Epidermal melanocyte (primary cell): Measurements from ENCODE around the gene BRSK1.
A peak's percentile ranks its signal among the peaks of the same experiment; 100 is the strongest.

Experiments used
- DNase-seq: peaks from one replicate; pipeline ENCODE4 v3.0.0; 2011; ENCODE audit warnings: low spot score; ENCODE audit not compliant: insufficient read length

The BRSK1 gene

GRCh38 chr19:55352549-55353145 lies 68.8 kb downstream of the BRSK1 start:
- DNase-seq = no peak

DNA sequence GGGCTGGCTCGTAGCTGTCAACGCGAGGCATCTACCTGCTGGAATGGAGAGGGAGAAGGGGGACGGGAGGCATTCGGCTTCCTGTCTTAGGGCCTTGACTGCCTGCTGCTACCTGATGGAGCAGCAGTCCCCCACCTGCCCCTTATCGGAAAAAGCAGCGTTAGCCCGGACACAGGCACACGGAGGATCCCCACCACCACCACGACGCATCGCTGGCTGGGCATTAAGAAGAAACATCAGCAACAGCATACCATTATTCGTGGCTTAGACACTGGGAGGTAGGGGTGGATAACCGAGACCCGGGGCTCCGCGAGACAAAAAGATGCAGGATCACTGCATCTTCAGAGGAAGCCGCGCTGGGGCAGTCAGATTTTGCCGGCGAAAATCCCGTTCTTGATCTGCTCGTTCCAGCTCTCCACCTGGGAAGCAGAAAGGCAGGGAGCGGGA lies 69.6 kb downstream of the BRSK1 start:
- no peak for DNase-seq

DNA sequence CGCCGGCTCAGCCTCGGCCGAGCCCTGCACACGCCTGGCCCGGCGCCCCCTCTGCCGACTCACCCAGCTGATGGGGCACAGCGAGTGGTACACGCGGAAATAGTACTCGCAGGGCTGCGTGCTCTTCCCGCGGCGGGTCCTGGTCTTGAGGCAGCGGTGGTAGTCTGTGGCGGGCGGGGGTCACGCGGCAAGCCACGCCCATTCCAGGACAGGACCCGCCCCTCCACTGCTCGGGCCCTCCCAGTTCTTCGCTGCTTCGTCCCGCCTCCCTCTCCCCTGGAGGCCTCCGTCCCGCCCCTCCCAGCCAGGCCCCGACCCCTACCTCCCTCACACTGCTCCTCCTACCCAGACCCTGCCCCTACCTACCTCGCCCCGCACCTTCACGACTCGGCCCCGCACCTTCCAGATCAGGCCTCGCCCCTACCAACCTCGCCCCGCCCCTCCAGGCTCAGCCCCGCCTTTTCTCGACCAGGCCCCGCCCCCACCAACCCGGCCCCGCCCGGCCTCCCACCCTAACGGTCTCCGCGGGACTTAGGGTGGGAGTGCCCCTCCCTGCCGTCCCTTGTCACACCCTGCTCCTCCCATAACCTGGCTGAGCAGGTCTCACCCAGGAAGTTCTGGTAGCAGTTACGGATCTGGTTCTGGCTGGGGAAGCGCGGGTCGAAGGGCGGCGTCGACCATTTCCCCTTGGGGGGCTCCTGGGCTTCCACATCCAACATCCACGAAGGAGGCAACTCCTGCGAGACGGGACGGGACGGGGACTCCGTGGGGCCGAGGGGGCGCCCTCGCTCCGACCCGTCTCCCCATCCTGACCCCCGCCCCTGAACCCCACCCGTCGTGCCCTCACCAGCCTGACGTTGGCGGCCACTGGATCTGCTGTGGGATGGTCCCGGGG lies 70.3 kb downstream of the BRSK1 start:
- DNase-seq = peak; percentile 93

- DNase-seq = no peak
Measured at GRCh38 chr19:55354698-55355212, 71.0 kb downstream of the BRSK1 start, which contains the start of gene COX6B2. COX6B2 (minus strand) TSS chr19:55354719; CDS start chr19:55354521, 198 bp downstream.

- DNase-seq = no peak
Measured at GRCh38 chr19:55355213-55355821, 71.5 kb downstream of the BRSK1 start.

- DNase-seq = no peak
Measured at GRCh38 chr19:55358493-55358892, 74.7 kb downstream of the BRSK1 start.

- DNase-seq = no peak
Measured at GRCh38 chr19:55358943-55359908, 75.4 kb downstream of the BRSK1 start.

GRCh38 chr19:55360902-55361301 lies 77.1 kb downstream of the BRSK1 start:
- DNase-seq = no peak
